Suprapubic skin (tissue), 4 donors: ENCODE measurements around the gene CHM. TPM values are rescaled to one million over a fixed set of nuclear protein-coding genes. Genes with fewer than 3 reads are reported as not detected.

ENCODE experiments used
- DNase-seq, 2 donors: peaks; one replicate each; pipeline ENCODE4 v3.0.0-alpha.2; 2019; ENCODE audit warnings: low spot score in 2 of 2
- H3K27ac ChIP-seq: fragments of 200-600 bp; sonication (generic); one replicate; pipeline ENCODE4 v1.5.1; 2019
- H3K27me3 ChIP-seq: fragments of 200-600 bp; sonication (generic); one replicate; pipeline ENCODE4 v1.5.1; 2019
- H3K36me3 ChIP-seq: fragments of 200-600 bp; sonication (generic); one replicate; pipeline ENCODE4 v1.5.1; 2019
- H3K4me1 ChIP-seq: fragments of 200-600 bp; sonication (generic); one replicate; pipeline ENCODE4 v1.5.1; 2019
- H3K4me3 ChIP-seq: fragments of 200-600 bp; sonication (generic); one replicate; pipeline ENCODE4 v1.5.1; 2019; ENCODE audit warnings: mild to moderate bottlenecking
- H3K9me3 ChIP-seq: fragments of 200-600 bp; sonication (generic); one replicate; pipeline ENCODE4 v1.5.1; 2019
- CTCF ChIP-seq, 2 donors: fragments of 200-600 bp in 1 of 2; fragments of 450-650 bp in 1 of 2; sonication (generic) in 1 of 2; IDR thresholded peaks; one replicate each; pipeline ENCODE4 v1.5.1; 2016 to 2019; ENCODE audit warnings: antibody characterized with exemption in 2 of 2, mild to moderate bottlenecking in 1 of 2, moderate library complexity in 1 of 2
- EP300 ChIP-seq: sonication (generic); formaldehyde crosslinking; IDR thresholded peaks from one replicate; pipeline ENCODE4 v1.6.1; 2017; ENCODE audit warnings: antibody characterized with exemption
- POLR2A ChIP-seq, 2 donors: fragments of 450-650 bp; IDR thresholded peaks; one replicate each; pipeline ENCODE4 v1.6.1; 2017; ENCODE audit warnings: antibody characterized with exemption in 2 of 2, mild to moderate bottlenecking in 2 of 2, moderate library complexity in 2 of 2
- POLR2AphosphoS5 ChIP-seq, 3 donors: sonication (generic); formaldehyde crosslinking; IDR thresholded peaks; one replicate each; pipeline ENCODE4 v1.6.1; 2017; ENCODE audit warnings: antibody characterized with exemption in 3 of 3
- WGBS: methylation state at CpG from one replicate; pipeline ENCODE4 v1.1.5; 2018; 5-methylcytosine and 5-hydroxymethylcytosine counted together
- total RNA-seq, 4 donors: library from RNA; depleted of rRNA; stranded (reverse); fragments of >200 nt; gene quantifications; one replicate each; pipeline ENCODE4 v1.1.0, GENCODE V29; 2016

Gene CHM
- total RNA-seq, 4 donors from 2014 or later = 9.5 to 18.9 (median 12.8) TPM

DNA sequence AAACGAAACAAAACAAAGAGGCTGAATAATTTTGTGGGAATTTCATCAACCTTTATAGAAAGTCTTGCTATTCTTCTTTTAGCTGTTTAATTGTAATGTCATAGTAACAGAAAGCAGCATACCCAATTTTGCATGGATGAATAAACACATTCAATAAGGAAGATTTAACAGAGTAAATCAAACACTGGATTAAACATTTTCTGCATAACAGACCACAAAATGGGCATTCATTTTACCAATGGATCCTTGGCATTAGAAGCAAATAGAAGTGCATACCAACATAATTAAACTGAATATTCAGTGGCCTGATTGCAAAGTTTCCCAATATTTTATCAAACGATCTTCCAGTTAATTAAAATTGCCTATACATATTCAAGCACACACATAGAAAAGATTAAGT, 4.4 kb upstream of the CHM start:
- Histone ChIP-seq H3K27ac (no peak overlapping the region), H3K9me3 (no peaks in the 10 kb centered on the region), H3K27me3 (no peaks in the 10 kb centered on the region), H3K36me3 (no peaks in the 10 kb centered on the region), H3K4me1 (no peaks in the 10 kb centered on the region), H3K4me3 (no peak overlapping the region)
- TF ChIP-seq CTCF (IDR thresholded peaks at IDR 0.05) (no peak), EP300 (no peak), POLR2AphosphoS5 (IDR thresholded peaks at IDR 0.05) (no peak), POLR2A (IDR thresholded peaks at IDR 0.05) (no peak)
- 60% methylated on average over 2 of the region's 2 CpGs for WGBS
- no peak for DNase-seq

- WGBS = 49% methylated on average over 15 of the region's 15 CpGs
- peaks cover 12% of the 10 kb centered on the region for H3K4me1 ChIP-seq
- DNase-seq = no peak
- H3K4me3 ChIP-seq = peak overlapping the region; percentile 58
- H3K27ac ChIP-seq = peak overlapping the region; percentile 84
- no peaks in the 10 kb centered on the region for H3K27me3 ChIP-seq
- no peaks in the 10 kb centered on the region for H3K36me3 ChIP-seq
- no peaks in the 10 kb centered on the region for H3K9me3 ChIP-seq
- TF ChIP-seq CTCF (IDR thresholded peaks at IDR 0.05) (no peak), POLR2A (IDR thresholded peaks at IDR 0.05) (no peak), EP300 (no peak), POLR2AphosphoS5 (IDR thresholded peaks at IDR 0.05) (no peak)
These were observed 550 bp upstream of the CHM start for GRCh38 chrX:86047936-86048280.

GRCh38 chrX:86044216-86044615, 3.1 kb downstream of the CHM start:
- TF ChIP-seq POLR2A (IDR thresholded peaks at IDR 0.05) (no peak), POLR2AphosphoS5 (IDR thresholded peaks at IDR 0.05) (no peak), CTCF (IDR thresholded peaks at IDR 0.05) (no peak), EP300 (no peak)
- H3K27me3 ChIP-seq = no peaks in the 10 kb centered on the region
- no peaks in the 10 kb centered on the region for H3K36me3 ChIP-seq

GRCh38 chrX:86039625-86040568, 7.5 kb downstream of the CHM start:
- no peaks in the 10 kb centered on the region for H3K27me3 ChIP-seq
- H3K4me1 ChIP-seq = no peaks in the 10 kb centered on the region
- no peak overlapping the region for H3K4me3 ChIP-seq
- H3K27ac ChIP-seq = no peak overlapping the region
- TF ChIP-seq EP300 (no peak), POLR2A (IDR thresholded peaks at IDR 0.05) (no peak), CTCF (IDR thresholded peaks at IDR 0.05) (no peak), POLR2AphosphoS5 (IDR thresholded peaks at IDR 0.05) (no peak)
- 88% methylated on average over 18 of the region's 21 CpGs for WGBS
- DNase-seq = no peak
- H3K36me3 ChIP-seq = no peaks in the 10 kb centered on the region
- H3K9me3 ChIP-seq = no peaks in the 10 kb centered on the region

More at GRCh38 chrX:86044216-86044615, 3.1 kb downstream of the CHM start:
- Histone ChIP-seq H3K4me3 (no peak overlapping the region), H3K4me1 (peaks cover 12% of the 10 kb centered on the region), H3K9me3 (no peaks in the 10 kb centered on the region), H3K27ac (no peak overlapping the region)
- no peak for DNase-seq

DNA sequence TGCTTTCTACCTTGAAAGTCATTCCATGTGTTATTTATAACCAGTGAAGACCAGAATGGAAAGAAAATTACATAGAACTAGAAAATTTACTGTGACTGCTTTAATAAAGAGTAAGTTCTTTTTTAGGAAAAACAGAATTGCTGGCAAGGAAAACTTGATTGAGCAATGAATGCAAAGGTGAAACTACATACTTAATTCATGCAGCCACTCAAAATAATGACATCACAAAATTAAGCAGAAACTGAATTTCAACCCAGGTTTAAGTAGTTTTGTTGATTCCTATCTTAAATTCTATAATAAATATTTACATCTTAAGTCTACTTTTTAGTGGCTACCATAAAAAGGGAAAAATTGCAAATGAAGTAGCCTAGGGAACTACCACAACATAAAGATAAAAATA, 14.0 kb downstream of the CHM start:
- H3K36me3 ChIP-seq = no peaks in the 10 kb centered on the region
- H3K27me3 ChIP-seq = no peaks in the 10 kb centered on the region
- no peak overlapping the region for H3K27ac ChIP-seq
- no peak for DNase-seq
- H3K4me3 ChIP-seq = no peak overlapping the region
- H3K9me3 ChIP-seq = no peaks in the 10 kb centered on the region
- TF ChIP-seq EP300 (no peak), CTCF (IDR thresholded peaks at IDR 0.05) (no peak), POLR2AphosphoS5 (IDR thresholded peaks at IDR 0.05) (no peak)
- no peaks in the 10 kb centered on the region for H3K4me1 ChIP-seq
